Epithelial cell of prostate (primary cell): ENCODE measurements around the gene KLK15.

Experiments
- DNase-seq: peaks from one replicate; pipeline ENCODE4 v3.0.0-alpha.2; 2011; ENCODE audit warnings: low read depth, low spot score
- H3K27ac ChIP-seq: fragments of 450-650 bp; 2 replicates; pipeline ENCODE4 v1.5.1; 2017; ENCODE audit warnings: mild to moderate bottlenecking

Gene KLK15

GRCh38 chr19:50779504-50780457, 53.6 kb downstream of the KLK15 start:
- DNase-seq: no peak
- no peak overlapping the region for H3K27ac ChIP-seq

GRCh38 chr19:50778906-50779430, 54.4 kb downstream of the KLK15 start:
- no peak overlapping the region for H3K27ac ChIP-seq
- DNase-seq: no peak

GRCh38 chr19:50777830-50778303, 55.5 kb downstream of the KLK15 start:
- no peak for DNase-seq
- no peak overlapping the region for H3K27ac ChIP-seq

- no peak for DNase-seq
- H3K27ac ChIP-seq: no peak overlapping the region
Observed at GRCh38 chr19:50777261-50777660, 56.1 kb downstream of the KLK15 start.

- DNase-seq: no peak
- no peak overlapping the region for H3K27ac ChIP-seq
Observed at GRCh38 chr19:50776131-50776530, 57.2 kb downstream of the KLK15 start.
